ENCODE results near the gene CTRB2. TPM values are rescaled to one million over a fixed set of nuclear protein-coding genes. Genes with fewer than 3 reads are reported as not detected.
A peak's percentile ranks its signal among the peaks of the same experiment; 100 is the strongest.

Gene CTRB2
- total RNA-seq, 1 donor from 2014 or later: not detected

DNA sequence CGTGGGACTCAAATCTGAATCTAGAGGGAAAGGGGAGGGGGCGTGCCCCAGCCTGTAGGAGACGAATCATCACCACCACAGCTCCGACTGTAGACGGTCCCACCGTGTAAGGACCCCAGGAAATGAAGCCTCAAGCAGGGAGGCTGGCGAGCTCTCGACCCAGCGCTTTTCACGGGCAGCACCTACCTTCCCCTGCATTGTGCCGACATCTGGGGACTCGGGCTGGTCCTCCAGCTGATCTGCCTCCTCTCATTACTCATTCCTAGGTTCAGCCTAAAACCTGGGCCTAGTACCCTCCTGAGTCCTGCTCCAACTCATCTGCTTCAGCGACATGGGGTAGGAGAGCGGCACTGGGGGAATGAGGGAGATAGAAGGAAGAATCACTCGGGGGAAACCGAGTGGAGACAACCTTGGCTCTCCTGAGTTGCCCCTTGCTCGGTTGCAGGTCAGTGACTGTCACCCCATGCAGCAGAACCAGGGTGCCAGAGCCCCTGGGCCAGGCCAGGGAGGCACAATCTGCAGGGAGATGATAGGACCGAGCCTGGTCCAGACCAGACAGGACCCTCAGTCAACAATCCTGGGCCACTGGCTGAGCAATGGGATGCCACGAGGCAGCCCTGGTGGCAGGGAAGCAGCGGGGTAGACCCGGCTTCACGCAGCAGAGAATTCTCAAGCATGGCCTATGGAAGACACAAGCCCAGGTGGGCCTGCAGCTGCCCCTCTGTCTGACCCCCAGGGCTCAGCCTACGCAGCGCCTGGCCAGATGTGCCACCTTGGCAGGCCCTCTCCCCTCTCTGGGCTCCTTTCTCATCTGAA lies 45.3 kb upstream of the CTRB2 start:
- TF ChIP-seq, protein P1, sequence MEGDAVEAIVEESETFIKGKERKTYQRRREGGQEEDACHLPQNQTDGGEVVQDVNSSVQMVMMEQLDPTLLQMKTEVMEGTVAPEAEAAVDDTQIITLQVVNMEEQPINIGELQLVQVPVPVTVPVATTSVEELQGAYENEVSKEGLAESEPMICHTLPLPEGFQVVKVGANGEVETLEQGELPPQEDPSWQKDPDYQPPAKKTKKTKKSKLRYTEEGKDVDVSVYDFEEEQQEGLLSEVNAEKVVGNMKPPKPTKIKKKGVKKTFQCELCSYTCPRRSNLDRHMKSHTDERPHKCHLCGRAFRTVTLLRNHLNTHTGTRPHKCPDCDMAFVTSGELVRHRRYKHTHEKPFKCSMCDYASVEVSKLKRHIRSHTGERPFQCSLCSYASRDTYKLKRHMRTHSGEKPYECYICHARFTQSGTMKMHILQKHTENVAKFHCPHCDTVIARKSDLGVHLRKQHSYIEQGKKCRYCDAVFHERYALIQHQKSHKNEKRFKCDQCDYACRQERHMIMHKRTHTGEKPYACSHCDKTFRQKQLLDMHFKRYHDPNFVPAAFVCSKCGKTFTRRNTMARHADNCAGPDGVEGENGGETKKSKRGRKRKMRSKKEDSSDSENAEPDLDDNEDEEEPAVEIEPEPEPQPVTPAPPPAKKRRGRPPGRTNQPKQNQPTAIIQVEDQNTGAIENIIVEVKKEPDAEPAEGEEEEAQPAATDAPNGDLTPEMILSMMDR (IDR thresholded peaks at IDR 0.05; ENCODE audit: unreplicated experiment): no peak
- peaks cover 4% of the 10 kb centered on the region for H3K36me3 Mint-ChIP-seq (ENCODE audit: low read depth, unreplicated experiment)
- peaks cover 63% of the 10 kb centered on the region for H3K4me1 Mint-ChIP-seq (ENCODE audit: unreplicated experiment)
- H3K27me3 Mint-ChIP-seq (ENCODE audit: unreplicated experiment): peaks cover 21% of the 10 kb centered on the region
- peak overlapping the region; percentile 92 for H3K27ac Mint-ChIP-seq (ENCODE audit: unreplicated experiment)
- H3K4me3 Mint-ChIP-seq (ENCODE audit: unreplicated experiment): peak overlapping the region; percentile 79
- H3K9me3 Mint-ChIP-seq (ENCODE audit: unreplicated experiment): no peaks in the 10 kb centered on the region
- DNase-seq (ENCODE audit: low spot score): no peak

DNA sequence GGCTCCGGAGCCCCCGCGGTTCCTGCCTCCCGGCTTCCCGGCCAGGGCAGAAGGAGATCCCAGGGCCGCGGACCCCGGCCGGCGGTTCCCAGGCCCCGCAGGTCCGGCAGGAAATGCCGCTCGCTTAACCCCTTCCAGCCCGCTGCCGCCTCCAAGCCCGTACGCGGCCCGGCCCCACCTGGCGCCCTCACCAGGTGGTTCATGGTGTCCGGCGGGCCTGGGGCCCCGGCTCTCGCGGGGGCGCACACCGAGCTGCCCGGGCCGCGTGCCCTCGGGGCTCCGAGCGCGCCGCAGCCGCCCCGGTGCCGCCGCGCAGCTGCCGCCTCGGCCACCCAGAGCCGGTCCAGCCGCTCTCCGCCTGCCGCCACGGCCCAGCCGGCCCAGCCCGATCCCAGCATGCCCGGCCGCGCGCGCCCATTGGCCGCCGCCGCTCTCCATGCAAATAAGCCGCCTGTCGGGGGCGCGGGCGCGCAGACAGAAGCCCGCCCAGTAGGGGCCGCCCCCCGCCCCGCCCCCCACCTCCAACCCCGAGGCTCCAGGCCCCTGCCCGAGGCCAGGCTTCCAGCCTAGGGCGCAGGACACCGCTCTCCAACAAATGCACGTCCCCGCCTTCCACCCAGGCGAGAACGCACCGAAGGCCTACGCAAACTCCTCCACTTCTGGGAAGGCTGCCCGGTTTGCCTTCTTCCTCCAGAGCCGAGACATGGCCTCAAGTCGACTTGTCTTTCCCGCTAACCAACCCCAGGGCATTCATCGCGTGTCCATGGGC lies 44.5 kb upstream of the CTRB2 start, which contains the start of gene BCAR1:
Gene BCAR1 (minus strand): TSS at position 345 of the 769 bp plus-strand sequence. CDS start 142 bp downstream, at position 203.
- peak; percentile 90 for DNase-seq (ENCODE audit: low spot score)
- peak within 1 kb of the TSS; percentile 94 for H3K4me3 Mint-ChIP-seq (ENCODE audit: unreplicated experiment)
- H3K27me3 Mint-ChIP-seq (ENCODE audit: unreplicated experiment): peaks cover 25% of the 10 kb centered on the region
- peaks cover 71% of the 10 kb centered on the region for H3K4me1 Mint-ChIP-seq (ENCODE audit: unreplicated experiment)
- H3K9me3 Mint-ChIP-seq (ENCODE audit: unreplicated experiment): no peaks in the 10 kb centered on the region
- H3K27ac Mint-ChIP-seq (ENCODE audit: unreplicated experiment): peak within 1 kb of the TSS; percentile 92
- TF ChIP-seq, protein P1 (IDR thresholded peaks at IDR 0.05; ENCODE audit: unreplicated experiment): no peak
- H3K36me3 Mint-ChIP-seq (ENCODE audit: low read depth, unreplicated experiment): peaks cover 6% of the 10 kb centered on the region

DNA sequence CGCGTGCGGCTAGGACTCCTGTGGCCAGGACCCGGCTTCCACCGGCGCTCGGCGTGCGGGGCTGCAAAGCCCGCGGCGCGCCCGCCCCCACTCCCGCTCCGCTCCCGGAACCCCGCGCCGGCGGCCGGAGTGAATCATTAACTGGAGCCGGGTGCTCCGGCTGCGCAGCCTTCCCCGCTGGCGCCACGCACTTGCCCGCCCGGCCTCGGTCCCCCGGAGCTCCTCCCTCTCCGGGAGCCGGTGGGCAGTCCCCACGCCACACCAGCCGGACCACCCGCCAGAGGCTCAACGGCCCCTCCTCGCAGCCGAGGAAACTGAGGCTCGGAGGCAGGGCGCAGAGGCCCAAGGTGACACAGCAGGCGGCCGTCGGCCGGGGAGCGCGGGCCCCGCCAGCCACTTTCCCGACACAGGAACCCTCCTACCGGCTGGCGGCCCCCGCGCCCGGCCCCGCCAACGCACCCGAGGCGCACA lies 43.9 kb upstream of the CTRB2 start:
- Mint-ChIP-seq H3K27ac (ENCODE audit: unreplicated experiment) (no peak overlapping the region), H3K4me1 (ENCODE audit: unreplicated experiment) (peaks cover 75% of the 10 kb centered on the region), H3K27me3 (ENCODE audit: unreplicated experiment) (peaks cover 25% of the 10 kb centered on the region), H3K9me3 (ENCODE audit: unreplicated experiment) (no peaks in the 10 kb centered on the region), H3K36me3 (ENCODE audit: low read depth, unreplicated experiment) (peaks cover 10% of the 10 kb centered on the region), H3K4me3 (ENCODE audit: unreplicated experiment) (peak overlapping the region; percentile 94)
- TF ChIP-seq, protein P1 (IDR thresholded peaks at IDR 0.05; ENCODE audit: unreplicated experiment): no peak
- DNase-seq (ENCODE audit: low spot score): no peak

DNA sequence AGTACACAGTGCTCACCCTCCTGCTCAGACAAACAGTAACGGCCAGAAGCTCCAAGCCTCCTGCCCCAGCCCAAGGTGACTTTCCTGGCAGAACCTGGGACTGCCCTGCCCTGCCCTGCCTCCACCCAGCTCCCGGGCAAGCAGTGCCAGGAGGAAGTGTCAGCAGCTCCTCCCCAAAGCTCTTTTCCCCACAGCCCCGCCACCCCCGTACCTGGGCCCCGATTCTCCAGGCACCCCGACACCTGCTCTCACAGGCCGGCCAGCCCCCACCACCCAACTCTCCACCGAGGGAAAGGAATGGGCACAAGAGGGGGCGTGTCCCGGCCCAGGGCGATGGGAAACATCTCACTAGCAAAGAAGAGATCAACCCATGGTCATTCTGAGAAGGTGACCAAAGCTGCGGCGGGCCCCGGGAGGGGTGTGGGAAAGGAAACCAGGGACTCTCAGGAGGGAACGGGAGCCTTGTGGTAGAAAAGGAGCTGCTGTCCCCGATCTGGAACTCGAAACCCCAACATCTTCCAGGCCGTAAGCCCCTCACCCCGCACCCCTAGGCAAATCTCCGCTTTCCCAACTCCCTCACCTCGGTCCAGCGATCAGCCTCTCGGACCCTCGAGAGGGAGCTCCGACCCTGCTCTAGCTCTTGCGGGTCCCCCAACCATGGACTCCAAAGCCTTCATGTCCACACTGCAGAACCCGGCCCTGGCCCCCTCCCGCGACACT lies 43.3 kb upstream of the CTRB2 start:
- peaks cover 10% of the 10 kb centered on the region for H3K36me3 Mint-ChIP-seq (ENCODE audit: low read depth, unreplicated experiment)

More for the DNA sequence above, 43.3 kb upstream of the CTRB2 start:
- TF ChIP-seq, protein P1 (IDR thresholded peaks at IDR 0.05; ENCODE audit: unreplicated experiment): no peak
- Mint-ChIP-seq H3K9me3 (ENCODE audit: unreplicated experiment) (no peaks in the 10 kb centered on the region), H3K4me1 (ENCODE audit: unreplicated experiment) (peaks cover 72% of the 10 kb centered on the region), H3K27me3 (ENCODE audit: unreplicated experiment) (peaks cover 27% of the 10 kb centered on the region), H3K27ac (ENCODE audit: unreplicated experiment) (peak overlapping the region; percentile 77), H3K4me3 (ENCODE audit: unreplicated experiment) (peak overlapping the region; percentile 94)
- no peak for DNase-seq (ENCODE audit: low spot score)
